ENCODE results near the gene SIRPB2.

GRCh38 chr20:1477896-1478490, 13.2 kb downstream of the SIRPB2 start:
- TF ChIP-seq CTCF (IDR thresholded peaks at IDR 0.05; ENCODE audit: low read depth, low read length, poor library complexity, severe bottlenecking) (no peak), EZH2phosphoT487 (IDR thresholded peaks at IDR 0.05; ENCODE audit: borderline replicate concordance, low read length) (no peak)

Data from DOHH2 (cell line).